K562 (cell line): Measurements from ENCODE around the gene ATP5PO. TPM values are rescaled to one million over a fixed set of nuclear protein-coding genes. Genes with fewer than 3 reads are reported as not detected.

Source experiments
- FOS ChIP-seq: IDR thresholded peaks from 3 replicates; pipeline ENCODE4 v1.6.1; 2011; ENCODE audit not compliant: insufficient read length; ENCODE audit errors: extremely low read depth
- KLF10 ChIP-seq: fragments of 250-450 bp; sonication (Bioruptor Pico); IDR thresholded peaks from 2 replicates; pipeline ENCODE4 v1.6.1; 2021; ENCODE audit warnings: matching md5 sums
- MYBL2 ChIP-seq, 2 experiments: fragments of 450-650 bp in 1 of 2; sonication (generic) in 1 of 2; formaldehyde crosslinking in 1 of 2; IDR thresholded peaks; 2 replicates each; pipeline versions ENCODE4 v1.6.1 to v1.8.1; 2017 to 2022; ENCODE audit warnings: borderline replicate concordance in 1 of 2, inconsistent platforms in 1 of 2, low read depth in 1 of 2, mild to moderate bottlenecking in 1 of 2, missing genetic modification reagents in 1 of 2, moderate library complexity in 1 of 2
- RAD21 ChIP-seq, 2 experiments: fragments of 250-450 bp in 1 of 2; fragments of 450-650 bp in 1 of 2; sonication (Bioruptor Pico) in 1 of 2; formaldehyde crosslinking in 1 of 2; IDR thresholded peaks in 1 of 2; conservative IDR thresholded peaks in 1 of 2; 2 replicates each; pipeline versions ENCODE4 v1.4.0 to v1.8.0; 2020 to 2022; ENCODE audit warnings: mild to moderate bottlenecking in 2 of 2, moderate library complexity in 1 of 2
- ZNF764 ChIP-seq: fragments of 250-450 bp; sonication (Bioruptor Pico); IDR thresholded peaks from 2 replicates; pipeline ENCODE4 v1.4.0; 2020; ENCODE audit warnings: low read depth, mild to moderate bottlenecking, moderate library complexity
- polyA plus RNA-seq, 8 experiments: library from polyadenylated mRNA; depleted of rRNA in 4 of 8; stranded (reverse) in 5 of 8; unstranded in 3 of 8; fragments of >200 nt; fragmentation: Nextera tagmentation in 2 of 8; fragmentation: Illumina TruSeq in 1 of 8; extraction: Ambion mirVana in 2 of 8; extraction: Trizol in 1 of 8; gene quantifications; 2 replicates each; pipeline versions ENCODE4 v1.2.1 to v1.2.3, GENCODE V29; 2011 to 2014; ENCODE audit warnings: inconsistent platforms in 1 of 8, missing spikeins in 1 of 8
- total RNA-seq, 7 experiments: library from RNA; depleted of rRNA in 6 of 7; stranded (reverse); fragments of >200 nt in 6 of 7; fragmentation: Illumina TruSeq in 2 of 7; extraction: Trizol in 2 of 7; gene quantifications; 2 replicates each; pipeline versions ENCODE4 v1.2.1 to v1.2.3, GENCODE V29; 2011 to 2021; ENCODE audit warnings: low replicate concordance in 1 of 7
- TF ChIP-seq, protein P1 (sequence below), 2 experiments: fragments of 450-650 bp; IDR thresholded peaks; 2 replicates each; pipeline ENCODE4 v1.6.1; 2016; ENCODE audit warnings: mild to moderate bottlenecking in 2 of 2, borderline replicate concordance in 1 of 2, low read depth in 1 of 2, moderate library complexity in 1 of 2
- TF ChIP-seq, protein P2 (sequence below), 2 experiments: fragments of 450-650 bp in 1 of 2; IDR thresholded peaks; 2 replicates each; pipeline ENCODE4 v1.6.1; 2011 to 2017; ENCODE audit warnings: low read depth in 2 of 2, antibody characterized with exemption in 1 of 2, borderline replicate concordance in 1 of 2, low read length in 1 of 2, mild to moderate bottlenecking in 1 of 2, mixed read lengths in 1 of 2; ENCODE audit not compliant: control insufficient read depth in 1 of 2

ATP5PO gene
- total and polyA plus RNA-seq, 9 of the 15 experiments (the other 6 are each of a cell fraction or from before 2014, with no cell fraction given), result 367 to 2,722 (median 808) TPM

DNA sequence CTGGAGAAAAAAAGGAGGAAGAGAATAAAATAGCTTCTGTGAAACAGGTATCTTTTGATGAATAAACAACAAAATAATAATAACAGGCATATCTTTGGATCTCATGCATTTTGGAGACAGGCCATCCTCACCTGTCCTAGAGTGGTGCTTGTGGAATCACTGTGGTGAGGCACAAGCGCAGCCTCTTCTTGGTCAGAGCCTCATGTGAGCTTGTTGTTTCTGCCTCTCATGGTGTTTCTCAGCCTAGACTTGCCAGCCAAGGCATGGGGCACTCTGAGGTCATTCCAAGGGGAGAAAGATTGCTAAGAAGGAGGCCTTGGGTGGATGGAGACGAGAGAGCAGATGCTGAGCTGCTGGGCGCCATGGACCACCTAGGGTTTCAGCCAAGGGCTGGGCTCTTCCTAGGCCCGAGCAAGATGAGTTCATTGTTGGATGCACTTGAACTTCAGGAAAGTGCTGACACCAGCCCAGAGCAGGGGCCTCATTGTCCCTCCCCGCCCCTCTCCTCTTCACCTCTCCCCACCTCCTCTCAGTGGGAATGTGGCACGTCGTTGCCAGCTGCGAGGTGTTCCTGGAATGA lies 49.5 kb downstream of the ATP5PO start (continued):
- TF ChIP-seq, protein P1, sequence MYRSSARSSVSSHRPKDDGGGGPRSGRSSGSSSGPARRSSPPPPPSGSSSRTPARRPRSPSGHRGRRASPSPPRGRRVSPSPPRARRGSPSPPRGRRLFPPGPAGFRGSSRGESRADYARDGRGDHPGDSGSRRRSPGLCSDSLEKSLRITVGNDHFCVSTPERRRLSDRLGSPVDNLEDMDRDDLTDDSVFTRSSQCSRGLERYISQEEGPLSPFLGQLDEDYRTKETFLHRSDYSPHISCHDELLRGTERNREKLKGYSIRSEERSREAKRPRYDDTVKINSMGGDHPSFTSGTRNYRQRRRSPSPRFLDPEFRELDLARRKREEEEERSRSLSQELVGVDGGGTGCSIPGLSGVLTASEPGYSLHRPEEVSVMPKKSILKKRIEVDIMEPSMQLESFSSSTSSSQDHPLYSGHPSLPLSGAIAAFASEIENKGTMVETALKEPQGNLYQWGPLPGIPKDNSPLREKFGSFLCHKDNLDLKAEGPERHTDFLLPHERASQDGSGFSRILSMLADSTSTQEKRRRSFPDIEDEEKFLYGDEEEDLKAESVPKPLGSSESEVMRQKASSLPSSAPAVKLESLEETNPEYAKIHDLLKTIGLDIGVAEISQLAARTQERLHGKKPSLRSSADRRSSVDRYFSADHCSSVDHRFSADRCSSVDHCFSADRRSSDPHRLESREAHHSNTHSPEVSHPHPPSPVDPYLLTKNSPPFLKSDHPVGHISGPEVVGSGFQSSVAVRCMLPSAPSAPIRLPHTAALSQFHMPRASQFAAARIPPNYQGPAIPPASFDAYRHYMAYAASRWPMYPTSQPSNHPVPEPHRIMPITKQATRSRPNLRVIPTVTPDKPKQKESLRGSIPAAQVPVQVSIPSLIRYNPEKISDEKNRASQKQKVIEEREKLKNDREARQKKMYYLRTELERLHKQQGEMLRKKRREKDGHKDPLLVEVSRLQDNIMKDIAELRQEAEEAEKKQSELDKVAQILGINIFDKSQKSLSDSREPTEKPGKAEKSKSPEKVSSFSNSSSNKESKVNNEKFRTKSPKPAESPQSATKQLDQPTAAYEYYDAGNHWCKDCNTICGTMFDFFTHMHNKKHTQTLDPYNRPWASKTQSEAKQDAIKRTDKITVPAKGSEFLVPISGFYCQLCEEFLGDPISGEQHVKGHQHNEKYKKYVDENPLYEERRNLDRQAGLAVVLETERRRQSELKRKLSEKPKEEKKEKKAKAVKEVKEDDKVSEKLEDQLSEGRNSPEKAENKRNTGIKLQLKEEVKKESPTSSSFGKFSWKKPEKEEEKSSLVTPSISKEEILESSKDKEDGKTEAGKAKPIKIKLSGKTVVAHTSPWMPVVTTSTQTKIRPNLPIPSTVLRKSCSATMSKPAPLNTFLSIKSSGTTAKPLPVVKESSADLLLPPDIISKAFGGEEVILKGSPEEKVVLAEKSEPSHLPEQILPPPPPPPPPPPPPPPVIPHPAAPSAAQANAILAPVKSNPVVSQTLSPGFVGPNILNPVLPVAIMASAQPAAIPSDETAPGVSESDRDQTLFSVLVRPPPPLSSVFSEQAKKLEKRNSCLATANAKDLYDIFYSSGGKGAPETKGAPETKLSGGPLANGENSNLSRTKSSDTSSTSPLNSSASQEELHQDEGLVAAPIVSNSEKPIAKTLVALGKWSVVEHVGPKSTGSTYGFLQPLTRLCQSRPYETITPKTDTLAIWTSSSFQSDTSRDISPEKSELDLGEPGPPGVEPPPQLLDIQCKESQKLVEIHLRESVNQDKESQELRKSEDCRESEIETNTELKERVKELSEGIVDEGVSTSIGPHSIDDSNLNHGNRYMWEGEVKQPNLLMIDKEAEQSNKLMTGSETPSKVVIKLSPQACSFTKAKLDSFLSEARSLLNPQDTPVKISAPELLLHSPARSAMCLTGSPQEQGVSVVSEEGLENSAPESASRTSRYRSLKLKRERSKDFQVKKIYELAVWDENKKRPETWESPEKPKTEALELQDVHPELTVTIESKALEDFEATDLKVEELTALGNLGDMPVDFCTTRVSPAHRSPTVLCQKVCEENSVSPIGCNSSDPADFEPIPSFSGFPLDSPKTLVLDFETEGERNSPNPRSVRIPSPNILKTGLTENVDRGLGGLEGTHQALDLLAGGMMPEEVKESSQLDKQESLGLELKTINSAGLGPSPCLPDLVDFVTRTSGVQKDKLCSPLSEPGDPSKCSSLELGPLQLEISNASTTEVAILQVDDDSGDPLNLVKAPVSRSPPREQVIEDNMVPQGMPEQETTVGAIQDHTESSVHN (IDR thresholded peaks at IDR 0.05; ENCODE audit: borderline replicate concordance in 1 of 2, low read depth in 1 of 2), result no peak
- TF ChIP-seq, protein P2, sequence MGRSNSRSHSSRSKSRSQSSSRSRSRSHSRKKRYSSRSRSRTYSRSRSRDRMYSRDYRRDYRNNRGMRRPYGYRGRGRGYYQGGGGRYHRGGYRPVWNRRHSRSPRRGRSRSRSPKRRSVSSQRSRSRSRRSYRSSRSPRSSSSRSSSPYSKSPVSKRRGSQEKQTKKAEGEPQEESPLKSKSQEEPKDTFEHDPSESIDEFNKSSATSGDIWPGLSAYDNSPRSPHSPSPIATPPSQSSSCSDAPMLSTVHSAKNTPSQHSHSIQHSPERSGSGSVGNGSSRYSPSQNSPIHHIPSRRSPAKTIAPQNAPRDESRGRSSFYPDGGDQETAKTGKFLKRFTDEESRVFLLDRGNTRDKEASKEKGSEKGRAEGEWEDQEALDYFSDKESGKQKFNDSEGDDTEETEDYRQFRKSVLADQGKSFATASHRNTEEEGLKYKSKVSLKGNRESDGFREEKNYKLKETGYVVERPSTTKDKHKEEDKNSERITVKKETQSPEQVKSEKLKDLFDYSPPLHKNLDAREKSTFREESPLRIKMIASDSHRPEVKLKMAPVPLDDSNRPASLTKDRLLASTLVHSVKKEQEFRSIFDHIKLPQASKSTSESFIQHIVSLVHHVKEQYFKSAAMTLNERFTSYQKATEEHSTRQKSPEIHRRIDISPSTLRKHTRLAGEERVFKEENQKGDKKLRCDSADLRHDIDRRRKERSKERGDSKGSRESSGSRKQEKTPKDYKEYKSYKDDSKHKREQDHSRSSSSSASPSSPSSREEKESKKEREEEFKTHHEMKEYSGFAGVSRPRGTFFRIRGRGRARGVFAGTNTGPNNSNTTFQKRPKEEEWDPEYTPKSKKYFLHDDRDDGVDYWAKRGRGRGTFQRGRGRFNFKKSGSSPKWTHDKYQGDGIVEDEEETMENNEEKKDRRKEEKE (IDR thresholded peaks at IDR 0.05; ENCODE audit: borderline replicate concordance in 1 of 2, control insufficient read depth in 1 of 2, low read depth in 2 of 2, low read length in 1 of 2), result no peak
- no peak for TF ChIP-seq ZNF764
- no peak for TF ChIP-seq MYBL2 (IDR thresholded peaks at IDR 0.05; ENCODE audit: low read depth)
- TF ChIP-seq MYBL2 (CRISPR knock-in tag; IDR thresholded peaks at IDR 0.05; ENCODE audit: borderline replicate concordance), result no peak
- TF ChIP-seq FOS, result no peak
- no peak for TF ChIP-seq KLF10 (CRISPR knock-in tag)
- no peak for TF ChIP-seq RAD21 (CRISPR knock-in tag; conservative IDR thresholded peaks at IDR 0.05 in 1 of 2, IDR thresholded peaks at IDR 0.05 in 1 of 2)
